GM19324 (cell line): ENCODE measurements around the gene PEAK1.

ENCODE experiments used
- ATAC-seq: cut with Tn5 transposase; IDR thresholded peaks from one replicate; pipeline ENCODE4 v1.9.1; 2021; ENCODE audit warnings: mild to moderate bottlenecking, moderate library complexity; ENCODE audit not compliant: unreplicated experiment, low FRiP score

The PEAK1 gene, protein sequence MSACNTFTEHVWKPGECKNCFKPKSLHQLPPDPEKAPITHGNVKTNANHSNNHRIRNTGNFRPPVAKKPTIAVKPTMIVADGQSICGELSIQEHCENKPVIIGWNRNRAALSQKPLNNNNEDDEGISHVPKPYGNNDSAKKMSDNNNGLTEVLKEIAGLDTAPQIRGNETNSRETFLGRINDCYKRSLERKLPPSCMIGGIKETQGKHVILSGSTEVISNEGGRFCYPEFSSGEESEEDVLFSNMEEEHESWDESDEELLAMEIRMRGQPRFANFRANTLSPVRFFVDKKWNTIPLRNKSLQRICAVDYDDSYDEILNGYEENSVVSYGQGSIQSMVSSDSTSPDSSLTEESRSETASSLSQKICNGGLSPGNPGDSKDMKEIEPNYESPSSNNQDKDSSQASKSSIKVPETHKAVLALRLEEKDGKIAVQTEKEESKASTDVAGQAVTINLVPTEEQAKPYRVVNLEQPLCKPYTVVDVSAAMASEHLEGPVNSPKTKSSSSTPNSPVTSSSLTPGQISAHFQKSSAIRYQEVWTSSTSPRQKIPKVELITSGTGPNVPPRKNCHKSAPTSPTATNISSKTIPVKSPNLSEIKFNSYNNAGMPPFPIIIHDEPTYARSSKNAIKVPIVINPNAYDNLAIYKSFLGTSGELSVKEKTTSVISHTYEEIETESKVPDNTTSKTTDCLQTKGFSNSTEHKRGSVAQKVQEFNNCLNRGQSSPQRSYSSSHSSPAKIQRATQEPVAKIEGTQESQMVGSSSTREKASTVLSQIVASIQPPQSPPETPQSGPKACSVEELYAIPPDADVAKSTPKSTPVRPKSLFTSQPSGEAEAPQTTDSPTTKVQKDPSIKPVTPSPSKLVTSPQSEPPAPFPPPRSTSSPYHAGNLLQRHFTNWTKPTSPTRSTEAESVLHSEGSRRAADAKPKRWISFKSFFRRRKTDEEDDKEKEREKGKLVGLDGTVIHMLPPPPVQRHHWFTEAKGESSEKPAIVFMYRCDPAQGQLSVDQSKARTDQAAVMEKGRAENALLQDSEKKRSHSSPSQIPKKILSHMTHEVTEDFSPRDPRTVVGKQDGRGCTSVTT (N-terminal part only)

DNA sequence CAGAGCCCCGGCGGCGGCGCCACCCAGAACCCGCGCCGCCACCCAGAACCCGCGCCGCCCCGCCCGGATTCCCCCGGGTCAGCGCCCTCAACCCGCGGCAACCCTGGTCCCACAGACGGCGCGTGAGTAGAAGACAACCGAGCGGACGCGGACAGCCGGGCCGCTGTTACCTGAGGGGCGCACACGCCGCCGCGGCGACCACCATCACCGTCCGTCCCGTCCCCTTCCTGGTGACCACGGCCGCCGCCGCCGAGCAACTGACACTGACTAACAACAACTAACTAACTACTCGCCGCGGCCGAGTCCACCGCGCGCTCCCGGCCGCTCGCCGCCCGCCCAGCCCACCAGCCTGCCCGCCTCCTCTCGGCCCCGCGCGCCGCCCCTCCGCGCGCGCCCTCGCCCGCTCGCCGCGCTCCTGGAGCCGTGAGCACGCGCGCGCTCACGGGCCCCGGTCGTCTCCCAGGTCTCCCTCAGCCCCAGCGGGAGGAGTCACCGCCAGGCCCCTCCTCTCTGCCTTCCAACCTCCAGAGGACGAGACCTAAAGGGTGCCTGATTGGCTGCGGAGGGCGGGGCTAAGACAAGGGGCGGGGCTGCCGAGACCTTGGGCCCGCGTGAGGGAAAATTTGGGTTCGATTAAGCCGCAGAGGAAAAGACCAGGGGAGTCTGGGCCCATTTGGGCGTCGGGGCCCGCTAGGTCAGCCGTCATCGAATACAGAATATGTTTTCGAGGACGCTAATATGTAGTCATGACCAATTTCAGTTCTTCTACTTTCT is at the start of gene PEAK1:
Gene PEAK1, minus strand, starts transcription at position 269 of the 774 bp plus-strand sequence. CDS start 238,178 bp downstream, outside the sequence.
- peak; percentile 91 for ATAC-seq

DNA sequence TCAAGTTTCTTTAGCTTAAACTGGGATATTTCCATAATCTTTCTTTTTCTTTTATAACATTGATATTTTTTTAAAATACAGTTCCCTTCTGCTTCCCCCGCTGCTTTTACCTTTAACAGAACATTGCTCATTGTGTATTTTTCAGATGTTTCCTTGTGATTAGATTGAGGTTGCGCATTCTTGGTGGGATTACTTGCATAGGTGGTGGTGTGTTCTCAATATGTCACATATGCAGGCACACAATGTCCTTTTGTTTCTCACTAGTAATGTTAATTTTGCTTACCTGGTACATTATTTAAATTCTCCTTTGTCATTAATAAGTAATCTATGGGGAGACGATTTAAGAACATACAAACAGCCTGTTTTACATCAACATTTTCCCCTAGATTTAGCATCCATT is 49.0 kb upstream of the PEAK1 start:
- ATAC-seq, result no peak

DNA sequence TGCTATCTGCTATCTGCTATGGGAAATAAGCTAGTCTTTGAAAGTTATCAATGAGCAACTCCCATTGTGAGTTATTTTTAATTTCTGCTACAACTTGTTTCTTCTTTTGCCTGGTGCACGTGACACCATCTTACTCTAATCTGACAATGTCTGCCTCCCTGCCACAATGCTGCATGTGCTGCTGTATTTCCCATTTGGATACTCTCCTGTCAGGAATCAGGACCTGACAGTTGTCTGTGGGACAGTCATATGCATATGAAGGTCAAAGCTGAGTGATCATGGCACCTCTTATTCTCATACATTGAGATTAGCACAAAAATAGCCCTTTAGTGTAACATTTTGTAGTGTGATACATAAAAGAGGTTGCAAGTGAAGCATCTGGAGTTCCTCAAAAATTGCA is 46.6 kb upstream of the PEAK1 start:
- no peak for ATAC-seq

DNA sequence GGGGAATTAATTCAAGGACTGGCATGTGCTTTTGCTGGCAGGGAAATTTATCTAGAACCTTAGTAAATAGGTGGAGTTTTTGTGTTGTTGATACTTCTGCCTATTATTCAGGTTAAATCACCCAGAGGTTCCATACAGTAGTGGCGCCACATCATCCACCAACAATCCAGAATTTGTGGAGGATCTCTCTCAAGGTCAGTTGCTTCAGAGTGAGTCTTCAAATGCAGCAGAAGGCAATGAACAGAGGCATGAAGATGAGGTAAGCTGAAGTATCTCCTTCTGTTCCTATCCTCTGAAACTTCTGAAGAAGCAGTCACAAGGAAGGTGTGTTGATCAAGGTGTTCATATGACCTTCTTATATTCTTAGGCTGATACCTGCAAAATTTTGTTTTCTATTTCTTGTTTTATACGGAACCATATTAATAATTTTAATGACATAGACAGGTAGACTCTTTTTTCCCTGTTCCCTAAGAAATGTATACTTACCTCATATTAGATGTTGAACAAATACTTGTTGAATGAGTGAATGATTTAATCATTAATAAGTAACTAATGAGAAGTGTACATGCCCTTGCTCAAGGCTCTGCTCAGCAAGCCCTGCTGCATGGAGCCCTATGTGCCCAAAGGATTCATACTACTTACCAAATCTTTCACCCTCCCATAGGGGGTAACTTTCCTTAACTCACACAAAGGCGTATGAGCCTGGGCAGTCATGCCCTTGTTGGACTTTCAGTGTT is 44.4 kb upstream of the PEAK1 start:
- ATAC-seq, result no peak

DNA sequence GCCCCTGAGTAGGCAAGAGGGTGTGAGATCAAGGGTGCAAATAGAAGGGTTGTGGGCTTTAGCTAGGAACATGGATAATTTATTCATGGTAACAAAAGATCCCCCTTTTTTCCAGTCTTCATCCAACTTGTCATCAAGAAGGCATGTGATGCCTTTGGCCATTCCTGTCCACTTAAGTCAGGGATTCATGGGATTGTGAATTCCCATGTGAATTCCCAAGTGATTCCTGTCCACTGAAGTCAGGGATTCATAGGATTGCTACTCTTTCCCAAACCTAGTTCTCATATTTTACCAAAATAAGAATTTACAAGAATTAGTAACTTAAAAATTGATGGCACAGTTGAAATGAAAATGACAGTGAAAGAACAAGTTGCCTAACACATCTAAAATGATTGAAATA is 41.6 kb upstream of the PEAK1 start:
- ATAC-seq, result no peak

DNA sequence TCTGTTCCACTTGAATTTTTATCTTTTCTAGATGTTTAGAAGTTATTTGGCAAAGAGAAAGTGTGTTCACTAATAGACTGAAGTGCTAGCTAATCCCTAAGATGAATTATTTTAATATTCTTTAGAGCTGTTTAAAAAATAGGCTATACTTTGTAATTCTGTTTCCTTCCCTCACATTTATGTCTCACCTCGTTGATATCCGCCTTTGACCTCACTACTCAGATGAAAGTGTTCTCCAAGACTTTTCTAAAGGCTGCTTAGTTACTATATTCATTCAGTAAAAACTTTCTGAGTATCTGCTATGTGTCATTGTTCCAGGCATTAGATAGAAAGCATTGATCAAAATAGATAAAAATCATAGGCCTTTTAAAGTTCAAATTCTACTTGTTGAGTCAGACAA is 39.1 kb upstream of the PEAK1 start:
- ATAC-seq, result no peak

DNA sequence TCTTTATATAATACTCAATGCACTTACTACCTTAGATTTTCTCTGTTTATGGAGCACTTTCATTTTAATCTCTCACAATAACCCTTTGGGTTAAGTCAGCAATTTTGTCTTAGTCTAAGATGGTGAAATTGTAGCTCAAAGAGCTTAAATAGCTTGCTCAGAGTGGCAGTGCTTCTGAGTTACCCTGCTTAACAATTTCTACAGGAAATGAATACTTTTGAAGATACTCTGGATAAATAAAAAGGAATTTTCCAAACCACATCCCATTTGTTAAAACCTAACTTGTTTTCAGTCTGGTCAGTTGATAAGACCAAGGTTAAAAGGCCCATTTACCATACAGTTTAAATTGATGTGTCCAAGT is 38.0 kb upstream of the PEAK1 start:
- no peak for ATAC-seq

DNA sequence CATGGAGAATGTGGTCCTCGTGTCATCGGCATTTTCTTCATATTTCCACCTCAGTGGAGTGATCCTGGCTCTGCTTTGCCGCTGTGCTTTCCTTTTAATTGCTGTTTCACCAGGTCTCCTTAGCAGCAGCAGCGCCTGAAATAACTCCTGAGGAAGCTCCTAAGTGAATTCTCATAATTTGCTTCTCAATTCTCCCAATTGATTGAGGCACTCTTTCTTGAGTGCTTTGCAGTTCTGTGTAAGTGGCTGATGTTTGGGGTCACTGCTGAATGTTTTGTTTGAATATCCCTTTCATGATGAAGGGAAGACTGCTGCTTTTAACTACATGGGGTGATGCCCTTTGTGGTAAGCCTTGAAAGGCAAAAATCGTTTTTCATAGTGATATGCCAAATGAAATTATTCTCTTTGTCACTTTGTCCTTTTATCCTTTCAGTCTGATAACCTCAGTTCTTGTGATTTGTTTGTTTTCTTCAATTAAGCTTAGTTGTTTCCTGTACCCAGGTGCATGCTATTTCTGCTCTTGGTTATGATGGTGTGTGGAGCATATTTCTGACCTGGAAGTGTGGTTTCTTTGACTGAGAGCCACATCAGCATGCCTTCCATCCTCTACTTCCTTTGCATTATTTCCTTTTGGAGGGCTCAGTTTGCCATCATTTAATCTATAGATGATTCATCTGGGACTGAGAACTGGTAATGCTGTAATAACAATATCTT is 37.4 kb upstream of the PEAK1 start:
- ATAC-seq, result no peak

DNA sequence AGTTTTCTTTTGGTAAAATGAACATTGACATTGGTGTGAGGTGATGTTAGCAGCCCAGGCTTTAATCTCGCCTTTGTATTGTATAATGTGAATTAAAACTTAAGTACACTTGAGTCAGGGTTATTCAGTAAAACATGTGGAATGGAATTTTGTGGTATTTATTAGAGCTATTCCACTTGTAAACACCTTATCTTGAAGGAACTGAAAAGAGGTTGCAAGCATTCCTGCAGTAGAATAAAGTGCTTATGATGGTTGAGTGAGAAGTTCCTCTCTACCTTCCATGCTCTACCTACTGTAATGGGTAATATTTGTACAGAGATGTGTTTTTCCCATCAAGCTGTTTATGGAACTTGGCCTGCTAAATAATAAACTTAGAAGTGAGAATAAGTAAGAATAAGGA is 36.8 kb upstream of the PEAK1 start:
- ATAC-seq, result no peak

DNA sequence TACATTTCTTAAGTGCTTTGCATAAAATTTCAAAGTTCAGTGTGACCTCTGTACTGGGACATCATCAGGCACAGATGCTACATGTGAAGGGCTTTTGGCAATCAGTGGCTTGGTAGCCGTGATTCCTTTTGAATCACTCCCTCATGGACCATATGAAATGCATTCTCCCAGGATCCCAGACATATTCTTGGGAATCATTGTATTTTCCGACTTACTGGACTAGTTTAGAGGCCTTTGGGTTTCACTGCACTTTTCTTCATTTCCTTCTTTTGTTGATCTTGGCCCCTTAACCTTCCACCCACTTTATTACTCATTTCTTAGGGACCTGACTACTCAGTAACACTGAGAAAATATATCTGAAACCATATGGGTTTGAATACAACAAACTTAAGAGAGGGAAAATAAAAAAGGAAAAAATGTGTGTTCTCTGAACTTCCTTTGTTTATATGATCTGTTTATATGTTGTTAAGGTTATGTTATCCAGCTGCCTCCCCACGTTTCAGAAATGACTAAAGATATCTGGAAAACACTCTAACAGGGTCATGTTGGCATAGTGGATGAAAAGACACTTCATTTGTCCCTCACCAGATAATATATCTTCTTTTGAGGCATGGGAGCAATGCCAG is 35.9 kb upstream of the PEAK1 start:
- no peak for ATAC-seq

DNA sequence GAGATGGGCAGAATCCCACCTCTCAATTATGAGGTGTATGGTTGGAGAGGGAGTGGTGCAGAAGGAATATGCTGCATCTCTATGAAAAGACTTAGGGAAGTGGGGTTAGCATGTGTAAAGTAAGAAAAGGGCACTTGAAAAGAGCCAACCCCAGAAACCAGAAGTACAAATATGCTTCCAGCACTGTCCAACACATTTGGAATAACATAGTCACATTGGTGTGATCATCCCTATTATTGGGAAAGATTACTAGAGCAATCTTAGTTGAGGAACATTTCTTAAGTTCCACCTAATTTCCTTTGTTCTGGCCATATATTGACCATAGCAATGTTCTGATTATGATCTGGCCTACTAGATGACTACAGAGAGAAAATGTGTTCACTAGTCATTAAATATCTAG is 35.0 kb upstream of the PEAK1 start:
- no peak for ATAC-seq

DNA sequence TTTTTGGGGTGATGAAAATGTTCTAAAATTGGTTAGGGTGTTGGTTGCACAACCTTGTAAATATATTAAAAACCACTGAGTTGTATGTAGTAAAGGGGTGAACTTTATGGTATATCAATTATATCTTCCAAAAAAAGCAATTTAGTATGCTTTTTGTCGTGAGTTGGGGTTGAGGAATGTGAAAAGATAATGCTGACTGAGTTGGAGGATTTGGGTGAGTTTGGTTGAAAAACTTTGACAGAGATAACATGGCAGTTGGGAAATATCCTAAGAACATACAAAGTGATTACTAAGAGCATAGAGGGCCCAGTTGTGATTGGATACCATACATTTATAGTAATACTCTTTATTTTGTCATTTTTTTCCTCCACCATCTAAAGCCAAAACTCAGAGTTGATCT is 34.4 kb upstream of the PEAK1 start:
- no peak for ATAC-seq

DNA sequence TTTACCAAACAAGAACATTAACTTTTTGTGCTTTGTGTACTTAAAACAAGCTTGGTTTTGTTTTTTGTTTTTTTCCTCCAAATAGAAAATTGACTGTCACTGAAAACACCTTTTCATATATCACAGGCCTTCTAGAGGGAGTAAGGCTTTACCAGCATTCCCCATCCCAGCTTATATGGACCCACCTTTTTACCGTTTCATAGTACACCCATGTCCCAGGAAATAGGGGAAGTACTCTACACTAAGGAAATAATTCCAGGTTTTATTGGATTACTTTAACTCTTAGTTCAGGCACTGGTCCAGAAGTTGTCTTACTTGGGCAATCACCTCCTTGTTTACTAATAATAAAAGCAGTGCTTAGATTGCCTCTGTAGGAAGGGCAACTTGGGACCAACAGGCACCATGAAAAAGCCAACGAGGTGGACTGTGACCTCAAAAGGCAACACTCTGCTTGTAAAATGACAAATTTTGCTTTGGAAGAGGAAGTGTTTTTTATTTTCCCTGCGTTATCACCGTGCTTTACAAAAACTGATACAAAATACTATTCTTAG is 27.0 kb upstream of the PEAK1 start:
- no peak for ATAC-seq

DNA sequence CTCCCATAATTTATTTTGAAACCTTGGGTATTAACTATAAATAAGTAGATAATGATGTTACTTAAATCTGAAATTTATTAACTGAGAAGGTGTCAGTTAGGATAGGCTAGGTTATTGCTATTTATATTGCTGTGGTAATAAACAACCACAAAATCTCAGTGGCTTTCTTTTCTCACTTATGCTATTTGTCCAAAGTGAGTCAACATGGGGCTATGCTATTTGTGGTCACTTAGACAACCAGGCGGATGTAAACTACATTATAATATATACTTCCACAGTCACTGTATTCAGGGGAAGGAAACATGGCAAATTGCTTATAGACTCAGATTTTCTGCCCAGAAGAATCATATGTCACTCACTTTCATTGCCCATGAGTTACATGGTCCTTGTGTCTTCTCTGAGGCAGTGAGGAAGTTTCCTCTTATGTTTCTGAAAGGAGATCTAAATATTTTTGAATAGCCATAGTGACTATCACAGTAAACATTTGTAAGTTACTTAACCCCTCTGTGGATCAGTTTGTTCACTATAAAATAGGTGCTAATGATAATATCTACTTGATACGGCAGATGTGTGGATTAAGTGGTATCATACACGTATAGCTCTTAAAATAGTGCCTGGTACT is 20.6 kb upstream of the PEAK1 start:
- no peak for ATAC-seq

DNA sequence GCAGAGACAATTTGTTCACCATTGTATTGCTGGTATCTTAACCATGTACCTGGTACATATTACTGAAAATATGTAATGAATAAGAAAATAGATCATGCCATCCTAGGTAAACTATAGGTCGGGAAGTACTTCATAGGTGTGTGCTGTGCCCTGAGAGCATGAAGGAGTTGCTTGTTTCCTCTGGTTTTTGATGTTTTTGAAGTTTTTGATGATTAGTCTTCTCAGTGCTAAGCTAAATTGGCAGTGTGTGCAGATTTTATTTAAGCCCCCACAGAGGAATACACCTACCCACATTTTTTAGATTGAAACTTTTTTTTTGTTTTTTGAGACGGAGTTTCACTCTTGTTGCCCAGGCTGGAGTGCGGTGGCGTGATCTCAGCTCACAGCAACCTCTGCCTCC is 17.4 kb upstream of the PEAK1 start:
- no peak for ATAC-seq

DNA sequence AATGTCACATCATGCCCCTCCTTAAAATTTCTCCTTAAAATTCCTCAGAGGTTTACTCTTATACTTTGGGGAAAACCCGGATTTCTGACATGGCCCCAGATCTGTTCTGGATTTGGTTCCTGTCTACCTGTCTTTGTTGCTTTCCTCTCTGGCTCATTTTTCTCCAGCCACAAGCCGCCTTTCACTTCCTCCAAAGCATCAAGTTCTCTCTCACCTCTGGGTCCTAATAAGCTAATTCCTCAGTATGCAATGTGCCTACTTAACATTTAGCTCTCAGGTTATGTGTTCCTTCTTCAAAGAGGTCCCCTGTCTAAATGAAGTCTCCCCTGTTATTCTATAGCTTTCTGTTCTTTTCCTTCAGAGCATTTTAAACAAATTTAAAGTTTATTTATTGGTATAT is 16.9 kb upstream of the PEAK1 start:
- no peak for ATAC-seq

DNA sequence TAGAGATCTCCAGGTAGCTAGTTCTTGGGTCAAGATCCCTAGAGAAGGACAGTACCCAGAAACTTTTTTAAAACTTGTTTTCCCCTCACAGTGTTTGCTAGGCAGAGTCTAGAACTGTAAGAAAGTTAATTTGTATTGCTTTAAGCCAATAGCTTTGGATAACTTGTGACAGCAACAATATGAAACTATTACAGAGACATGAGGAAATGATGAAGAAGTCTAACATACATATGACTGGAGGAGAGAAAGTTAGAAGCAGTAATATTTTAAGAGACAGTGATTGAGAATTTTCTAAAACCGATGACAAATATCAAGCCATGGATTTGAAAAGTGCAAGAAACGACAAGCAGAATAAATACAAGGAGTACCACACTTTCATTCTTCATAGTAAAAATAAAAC is 10.7 kb upstream of the PEAK1 start:
- no peak for ATAC-seq

DNA sequence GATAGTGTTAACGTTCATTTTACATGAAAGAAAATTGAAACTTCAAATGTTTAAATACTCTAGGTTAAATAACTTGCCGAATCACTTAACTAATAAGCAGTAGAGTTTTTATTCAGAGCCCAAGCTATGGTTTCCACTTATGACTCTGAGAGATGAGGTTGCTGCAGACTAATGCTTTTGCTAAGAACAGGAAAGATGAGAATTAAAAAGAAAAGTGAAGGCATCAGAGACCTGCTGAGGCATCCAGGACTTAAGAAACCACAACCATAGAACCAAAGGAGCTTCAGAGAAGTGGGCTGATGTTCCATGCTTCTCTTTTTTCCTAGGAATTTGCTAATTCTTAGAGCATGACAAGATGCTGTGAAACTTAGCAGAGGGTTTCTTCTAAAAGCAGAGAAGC is 10.3 kb upstream of the PEAK1 start:
- no peak for ATAC-seq
